GM18499 (cell line): ENCODE measurements around the gene ZFYVE28.
A peak's percentile ranks its signal among the peaks of the same experiment; 100 is the strongest.
"Not testable (repeated sequence)": the region's sequence is repeated elsewhere in the genome, so short reads cannot be mapped to it uniquely, and the experiment has no call there.

Source experiments
- ATAC-seq: cut with Tn5 transposase; IDR thresholded peaks from one replicate; pipeline ENCODE4 v1.9.1; 2021; ENCODE audit warnings: moderate number of reproducible peaks; ENCODE audit not compliant: insufficient read depth, unreplicated experiment

ZFYVE28 gene

GRCh38 chr4:2429945-2430757, 11.7 kb upstream of the ZFYVE28 start:
- not testable (repeated sequence) for ATAC-seq

GRCh38 chr4:2428496-2429213, 10.2 kb upstream of the ZFYVE28 start:
- ATAC-seq: no peak

- no peak for ATAC-seq
Measured at GRCh38 chr4:2427383-2428334, 9.2 kb upstream of the ZFYVE28 start.

- no peak for ATAC-seq
Measured at GRCh38 chr4:2426711-2427275, 8.3 kb upstream of the ZFYVE28 start.

- no peak for ATAC-seq
Measured at GRCh38 chr4:2426069-2426397, 7.6 kb upstream of the ZFYVE28 start.

GRCh38 chr4:2425386-2426068, 7.1 kb upstream of the ZFYVE28 start:
- ATAC-seq: no peak

GRCh38 chr4:2424581-2424980, 6.1 kb upstream of the ZFYVE28 start:
- no peak for ATAC-seq

GRCh38 chr4:2423695-2424094, 5.2 kb upstream of the ZFYVE28 start:
- ATAC-seq: no peak

- no peak for ATAC-seq
Measured at GRCh38 chr4:2423066-2423465, 4.6 kb upstream of the ZFYVE28 start.

GRCh38 chr4:2421928-2422327, 3.5 kb upstream of the ZFYVE28 start:
- no peak for ATAC-seq

GRCh38 chr4:2419814-2420213, 1.4 kb upstream of the ZFYVE28 start:
- ATAC-seq: no peak

- ATAC-seq: peak; percentile 61
Measured at GRCh38 chr4:2418650-2419571, 466 bp upstream of the ZFYVE28 start, which contains the start of gene CFAP99. Gene CFAP99 (plus strand): TSS chr4:2418955.

GRCh38 chr4:2417226-2417764, 1.1 kb downstream of the ZFYVE28 start:
- ATAC-seq: no peak

GRCh38 chr4:2416564-2417225, 1.8 kb downstream of the ZFYVE28 start:
- no peak for ATAC-seq

GRCh38 chr4:2415881-2416563, 2.4 kb downstream of the ZFYVE28 start:
- ATAC-seq: no peak

GRCh38 chr4:2415213-2415612, 3.2 kb downstream of the ZFYVE28 start:
- no peak for ATAC-seq

GRCh38 chr4:2413821-2414610, 4.4 kb downstream of the ZFYVE28 start:
- no peak for ATAC-seq
